GM08714 (cell line): ENCODE data around the gene PHF14.
"Not testable (repeated sequence)": the region's sequence is repeated elsewhere in the genome, so short reads cannot be mapped to it uniquely, and the experiment has no call there.

Source experiments
- H3K4me3 ChIP-seq: fragments of 200-500 bp; sonication (Bioruptor generic); 2 replicates; pipeline ENCODE4 v1.5.1; 2014; ENCODE audit warnings: mild to moderate bottlenecking, low read length, inconsistent platforms
- ZNF274 ChIP-seq: IDR thresholded peaks from 2 replicates; pipeline ENCODE4 v1.6.1; 2012; ENCODE audit warnings: mild to moderate bottlenecking, low read depth, low read length

The PHF14 gene

GRCh38 chr7:10973061-10973941 is at the start of gene PHF14:
PHF14 (plus strand) TSS chr7:10973872; CDS start chr7:10974324, 452 bp downstream.
- TF ChIP-seq ZNF274 = no peak

GRCh38 chr7:10924370-10924769 is 49.3 kb upstream of the PHF14 start:
- no peak overlapping the region for H3K4me3 ChIP-seq
- no peak for TF ChIP-seq ZNF274

More at GRCh38 chr7:10973061-10973941, at the start of gene PHF14:
- H3K4me3 ChIP-seq = peak within 1 kb of the TSS; percentile 82

GRCh38 chr7:10928203-10928602 is 45.5 kb upstream of the PHF14 start:
- not testable (repeated sequence) for H3K4me3 ChIP-seq

GRCh38 chr7:10930551-10930950 is 43.1 kb upstream of the PHF14 start:
- H3K4me3 ChIP-seq = no peak overlapping the region
- TF ChIP-seq ZNF274 = no peak

GRCh38 chr7:10931161-10931560 is 42.5 kb upstream of the PHF14 start:
- no peak for TF ChIP-seq ZNF274
- no peak overlapping the region for H3K4me3 ChIP-seq

GRCh38 chr7:10934292-10934691 is 39.4 kb upstream of the PHF14 start:
- no peak for TF ChIP-seq ZNF274
- no peak overlapping the region for H3K4me3 ChIP-seq

- no peak for TF ChIP-seq ZNF274
- H3K4me3 ChIP-seq = peak overlapping the region; percentile 93
Measured at GRCh38 chr7:10939237-10939910, 34.3 kb upstream of the PHF14 start.

- H3K4me3 ChIP-seq = peak overlapping the region; percentile 93
- TF ChIP-seq ZNF274 = no peak
Measured at GRCh38 chr7:10939911-10940703, 33.6 kb upstream of the PHF14 start.

GRCh38 chr7:10940704-10941355 is 32.8 kb upstream of the PHF14 start:
- no peak for TF ChIP-seq ZNF274

GRCh38 chr7:10950494-10950893 is 23.2 kb upstream of the PHF14 start:
- H3K4me3 ChIP-seq = no peak overlapping the region
- no peak for TF ChIP-seq ZNF274

More at GRCh38 chr7:10940704-10941355, 32.8 kb upstream of the PHF14 start:
- peak overlapping the region; percentile 83 for H3K4me3 ChIP-seq

- not testable (repeated sequence) for H3K4me3 ChIP-seq
Measured at GRCh38 chr7:10950974-10951578, 22.6 kb upstream of the PHF14 start.

GRCh38 chr7:10952588-10952987 is 21.1 kb upstream of the PHF14 start:
- no peak overlapping the region for H3K4me3 ChIP-seq
- no peak for TF ChIP-seq ZNF274

GRCh38 chr7:10953078-10953750 is 20.5 kb upstream of the PHF14 start:
- not testable (repeated sequence) for H3K4me3 ChIP-seq

GRCh38 chr7:10956528-10956927 is 17.1 kb upstream of the PHF14 start:
- TF ChIP-seq ZNF274 = no peak

GRCh38 chr7:10960242-10960641 is 13.4 kb upstream of the PHF14 start:
- not testable (repeated sequence) for H3K4me3 ChIP-seq

More at GRCh38 chr7:10956528-10956927, 17.1 kb upstream of the PHF14 start:
- no peak overlapping the region for H3K4me3 ChIP-seq

- H3K4me3 ChIP-seq = not testable (repeated sequence)
Measured at GRCh38 chr7:10965016-10965415, 8.7 kb upstream of the PHF14 start.
